ENCODE results near the gene MCTP1.

The MCTP1 gene

DNA sequence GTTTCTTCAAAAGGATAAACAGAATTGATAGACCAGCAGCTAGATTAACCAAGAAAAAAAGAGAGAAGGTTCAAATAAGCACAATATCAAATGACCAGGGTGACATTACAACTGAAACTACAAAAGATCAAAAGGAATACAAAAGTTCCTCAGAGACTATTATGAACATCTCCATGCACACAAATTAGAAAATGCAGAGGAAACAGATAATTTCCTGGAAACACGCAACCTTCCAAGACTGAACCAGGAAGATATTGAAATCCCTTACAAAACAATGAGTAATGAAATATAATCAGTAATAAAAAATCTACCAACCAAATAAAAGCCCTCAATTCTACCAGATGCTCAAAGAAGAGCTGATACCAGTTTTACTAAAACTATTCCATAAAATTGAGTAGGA is 252.1 kb downstream of the MCTP1 start:
- DNase-seq (ENCODE audit: extremely low spot score), result no peak
- ChIA-PET POLR2A (no interaction called here), CTCF (no interaction called here)
- TF ChIP-seq CTBP1 (IDR thresholded peaks at IDR 0.05; ENCODE audit: borderline replicate concordance) (no peak), L3MBTL2 (conservative IDR thresholded peaks at IDR 0.05) (no peak), BHLHE40 (IDR thresholded peaks at IDR 0.05; ENCODE audit: borderline replicate concordance) (no peak), FOXA1 (IDR thresholded peaks at IDR 0.05) (no peak), HDGF (IDR thresholded peaks at IDR 0.05; ENCODE audit: borderline replicate concordance) (no peak)
- TF ChIP-seq, protein P1, sequence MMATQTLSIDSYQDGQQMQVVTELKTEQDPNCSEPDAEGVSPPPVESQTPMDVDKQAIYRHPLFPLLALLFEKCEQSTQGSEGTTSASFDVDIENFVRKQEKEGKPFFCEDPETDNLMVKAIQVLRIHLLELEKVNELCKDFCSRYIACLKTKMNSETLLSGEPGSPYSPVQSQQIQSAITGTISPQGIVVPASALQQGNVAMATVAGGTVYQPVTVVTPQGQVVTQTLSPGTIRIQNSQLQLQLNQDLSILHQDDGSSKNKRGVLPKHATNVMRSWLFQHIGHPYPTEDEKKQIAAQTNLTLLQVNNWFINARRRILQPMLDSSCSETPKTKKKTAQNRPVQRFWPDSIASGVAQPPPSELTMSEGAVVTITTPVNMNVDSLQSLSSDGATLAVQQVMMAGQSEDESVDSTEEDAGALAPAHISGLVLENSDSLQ (IDR thresholded peaks at IDR 0.05), result no peak

DNA sequence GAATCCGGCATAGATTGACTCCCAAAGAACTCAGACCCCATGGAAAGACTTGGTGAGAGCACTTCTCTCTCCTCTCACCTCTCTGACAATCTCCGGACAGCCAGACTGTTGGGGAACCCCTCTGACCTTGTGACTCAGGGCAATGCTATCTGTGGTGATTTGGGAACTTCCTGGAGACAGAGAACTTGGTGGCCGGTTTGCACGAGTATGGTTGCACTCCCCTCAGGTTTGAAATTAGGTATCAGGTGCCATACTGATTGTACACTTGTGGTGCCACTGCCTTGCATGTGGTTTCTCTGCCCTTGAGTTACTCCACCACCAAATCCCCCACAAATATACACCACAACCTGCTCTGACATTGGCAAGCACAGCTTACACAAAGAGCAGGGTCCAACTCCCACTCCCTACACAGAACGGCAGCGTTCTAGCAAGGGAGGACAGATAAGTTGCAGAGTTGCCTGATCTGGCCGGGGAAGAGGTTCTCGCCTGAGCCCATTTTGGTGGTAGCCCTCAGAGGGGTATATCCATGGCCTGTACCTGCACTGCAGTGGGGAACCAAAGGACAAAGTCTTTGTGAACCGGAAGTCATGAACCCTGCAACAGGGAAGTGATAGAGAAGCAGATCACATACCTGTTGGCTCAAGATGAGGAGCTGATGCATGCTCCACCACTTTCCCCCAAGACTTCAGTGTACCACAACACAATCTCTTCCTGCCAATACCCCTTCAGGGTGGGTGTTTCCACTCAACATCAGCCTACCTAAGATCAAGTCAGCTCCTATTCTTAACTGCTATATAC is 255.1 kb downstream of the MCTP1 start:
- ChIA-PET POLR2A (no interaction called here), CTCF (no interaction called here)
- no peak for TF ChIP-seq FOXK2 (IDR thresholded peaks at IDR 0.05)
- TF ChIP-seq NFRKB (IDR thresholded peaks at IDR 0.05), result no peak
- TF ChIP-seq TARDBP (IDR thresholded peaks at IDR 0.05), result no peak
- no peak for TF ChIP-seq BHLHE40 (IDR thresholded peaks at IDR 0.05; ENCODE audit: borderline replicate concordance)
- no peak for TF ChIP-seq SUZ12 (IDR thresholded peaks at IDR 0.05)
- no peak for TF ChIP-seq L3MBTL2 (conservative IDR thresholded peaks at IDR 0.05)
- no peak for TF ChIP-seq HDGF (IDR thresholded peaks at IDR 0.05; ENCODE audit: borderline replicate concordance)
- TF ChIP-seq CTBP1 (IDR thresholded peaks at IDR 0.05; ENCODE audit: borderline replicate concordance), result no peak
- TF ChIP-seq ELF4 (IDR thresholded peaks at IDR 0.05), result no peak
- TF ChIP-seq, protein P1 (IDR thresholded peaks at IDR 0.05), result no peak
- no peak for TF ChIP-seq LEF1 (IDR thresholded peaks at IDR 0.05; ENCODE audit: borderline replicate concordance)
- no peak for TF ChIP-seq SP1 (IDR thresholded peaks at IDR 0.05)
- no peak for TF ChIP-seq ZNF384 (IDR thresholded peaks at IDR 0.05)
- TF ChIP-seq ARNT (IDR thresholded peaks at IDR 0.05), result no peak
- no peak for TF ChIP-seq FOXM1 (IDR thresholded peaks at IDR 0.05; ENCODE audit: borderline replicate concordance)
- no peak for TF ChIP-seq FOXA1 (IDR thresholded peaks at IDR 0.05)
- DNase-seq (ENCODE audit: extremely low spot score), result no peak

DNA sequence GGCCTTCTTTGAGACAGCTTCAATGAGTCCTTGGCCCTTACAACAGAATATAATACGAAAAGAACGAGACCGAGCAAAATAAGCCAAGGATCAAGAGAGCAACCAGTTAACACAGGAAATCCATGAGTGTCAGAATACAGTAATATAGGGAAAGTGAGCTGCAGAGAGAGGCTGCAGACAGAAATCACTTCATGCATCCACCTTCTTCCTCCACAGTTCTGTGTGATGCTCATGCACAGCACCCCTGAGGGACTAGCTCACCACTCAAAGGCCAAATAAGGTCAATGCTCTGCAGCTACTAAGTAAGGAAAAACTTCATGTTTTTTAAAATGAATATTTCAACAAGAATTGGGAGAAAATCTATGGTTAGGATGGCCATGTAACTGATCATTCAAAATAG is 257.1 kb downstream of the MCTP1 start:
- TF ChIP-seq CTBP1 (IDR thresholded peaks at IDR 0.05; ENCODE audit: borderline replicate concordance), result no peak
- TF ChIP-seq ZNF384 (IDR thresholded peaks at IDR 0.05), result no peak
- no peak for TF ChIP-seq SP1 (IDR thresholded peaks at IDR 0.05)
- ChIA-PET POLR2A (no interaction called here), CTCF (interaction anchor here (0.7 kb wide), 1 partner anchor 14 kb away, joined by 3 read pairs; no protein-coding TSS in a partner anchor)
- DNase-seq (ENCODE audit: extremely low spot score), result no peak

DNA sequence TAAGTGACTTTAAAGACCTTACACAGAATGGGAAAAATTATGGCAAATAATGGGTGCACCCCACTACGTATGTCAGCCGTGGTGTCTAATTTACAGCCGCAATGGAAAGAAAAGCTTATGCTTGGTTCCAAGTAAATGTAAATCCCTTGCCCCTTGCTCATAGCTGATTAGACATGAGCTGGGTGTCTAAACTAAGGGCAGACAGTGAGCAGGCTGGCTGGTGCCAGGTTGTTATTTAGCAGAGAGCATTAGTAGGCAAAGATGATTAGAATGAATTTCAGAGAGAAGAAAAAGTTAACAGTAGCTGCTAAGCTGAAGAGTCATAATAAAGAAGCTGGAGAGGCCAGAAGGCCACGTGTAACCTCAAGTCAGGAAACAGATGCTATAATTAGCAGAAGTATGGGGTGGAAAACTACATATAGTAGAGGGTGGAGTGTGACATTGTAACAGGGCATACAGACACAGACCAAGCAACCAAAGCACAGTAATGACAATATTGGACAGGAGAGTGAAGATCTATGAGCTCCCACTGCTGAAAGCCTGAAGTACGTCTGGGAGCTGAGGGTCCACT is 257.7 kb downstream of the MCTP1 start:
- TF ChIP-seq ZNF384 (IDR thresholded peaks at IDR 0.05), result no peak
- TF ChIP-seq FOXK2 (IDR thresholded peaks at IDR 0.05), result no peak
- TF ChIP-seq NFRKB (IDR thresholded peaks at IDR 0.05), result no peak
- no peak for TF ChIP-seq LEF1 (IDR thresholded peaks at IDR 0.05; ENCODE audit: borderline replicate concordance)
- TF ChIP-seq HDGF (IDR thresholded peaks at IDR 0.05; ENCODE audit: borderline replicate concordance), result no peak
- no peak for TF ChIP-seq ELF4 (IDR thresholded peaks at IDR 0.05)
- TF ChIP-seq BHLHE40 (IDR thresholded peaks at IDR 0.05; ENCODE audit: borderline replicate concordance), result no peak
- no peak for TF ChIP-seq ARNT (IDR thresholded peaks at IDR 0.05)
- TF ChIP-seq, protein P1 (IDR thresholded peaks at IDR 0.05), result no peak
- TF ChIP-seq L3MBTL2 (conservative IDR thresholded peaks at IDR 0.05), result no peak
- DNase-seq (ENCODE audit: extremely low spot score), result no peak

DNA sequence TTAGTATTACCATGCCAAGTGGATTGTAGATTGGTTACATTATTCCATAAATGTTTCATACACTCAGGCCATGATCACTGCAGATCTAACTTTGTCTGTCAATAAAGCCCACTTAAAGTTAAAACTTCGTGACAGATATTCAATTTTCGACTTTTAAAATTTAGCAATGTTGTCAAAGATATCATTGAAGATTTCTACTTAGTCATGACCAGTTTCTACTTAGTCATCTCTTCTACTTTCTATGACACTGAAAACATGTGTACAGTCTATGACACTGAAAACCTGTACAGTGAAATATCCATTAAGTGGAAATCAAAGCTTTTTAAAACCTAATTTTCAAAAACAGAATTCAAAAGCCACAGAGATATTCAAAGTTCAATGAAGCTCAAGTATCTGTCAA is 258.2 kb downstream of the MCTP1 start:
- CTCF ChIA-PET, result no interaction called here
- DNase-seq (ENCODE audit: extremely low spot score), result no peak
- TF ChIP-seq HDGF (IDR thresholded peaks at IDR 0.05; ENCODE audit: borderline replicate concordance) (no peak), FOXA1 (IDR thresholded peaks at IDR 0.05) (no peak), CTBP1 (IDR thresholded peaks at IDR 0.05; ENCODE audit: borderline replicate concordance) (no peak), FOXM1 (IDR thresholded peaks at IDR 0.05; ENCODE audit: borderline replicate concordance) (no peak), FOXK2 (IDR thresholded peaks at IDR 0.05) (no peak)
- TF ChIP-seq, protein P1 (IDR thresholded peaks at IDR 0.05), result no peak
- POLR2A ChIA-PET, result no interaction called here

More for the DNA sequence above, 257.7 kb downstream of the MCTP1 start:
- POLR2A ChIA-PET, result no interaction called here
- CTCF ChIA-PET, result interaction anchor here (0.7 kb wide), 1 partner anchor 14 kb away, joined by 3 read pairs; no protein-coding TSS in a partner anchor
